ENCODE data around the gene MAMLD1. TPM values are rescaled to one million over a fixed set of nuclear protein-coding genes. Genes with fewer than 3 reads are reported as not detected.

Gene MAMLD1
- total and polyA plus RNA-seq, 9 of the 15 experiments (the other 6 are each of a cell fraction or from before 2014, with no cell fraction given): 0.12 to 0.18 TPM; not detected in 7

DNA sequence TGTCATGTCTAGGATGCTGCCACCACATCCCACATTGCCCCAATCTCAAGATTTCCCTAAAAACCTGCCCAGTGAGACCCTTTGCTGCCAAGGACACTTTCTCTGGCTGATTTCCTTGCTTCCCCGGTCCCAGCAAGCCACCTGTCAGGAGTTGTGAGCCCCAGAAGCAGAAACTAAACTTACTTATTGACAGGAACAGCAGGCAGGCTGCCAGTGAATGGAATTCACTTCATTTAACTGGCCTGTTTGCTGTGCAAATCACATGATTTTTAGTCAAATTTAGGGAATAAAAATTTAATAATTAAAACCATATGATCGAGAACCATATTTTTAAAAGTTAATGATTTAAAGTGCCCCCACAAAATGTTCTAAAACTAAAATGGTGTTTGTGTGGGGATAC lies 48.5 kb downstream of the MAMLD1 start (continued):
- no peak for TF ChIP-seq RBM39 (optimal IDR thresholded peaks at IDR 0.05; ENCODE audit: low read depth, low read length)
- TF ChIP-seq PHB (CRISPR knock-in tag; IDR thresholded peaks at IDR 0.05): no peak
- TF ChIP-seq, protein P1, sequence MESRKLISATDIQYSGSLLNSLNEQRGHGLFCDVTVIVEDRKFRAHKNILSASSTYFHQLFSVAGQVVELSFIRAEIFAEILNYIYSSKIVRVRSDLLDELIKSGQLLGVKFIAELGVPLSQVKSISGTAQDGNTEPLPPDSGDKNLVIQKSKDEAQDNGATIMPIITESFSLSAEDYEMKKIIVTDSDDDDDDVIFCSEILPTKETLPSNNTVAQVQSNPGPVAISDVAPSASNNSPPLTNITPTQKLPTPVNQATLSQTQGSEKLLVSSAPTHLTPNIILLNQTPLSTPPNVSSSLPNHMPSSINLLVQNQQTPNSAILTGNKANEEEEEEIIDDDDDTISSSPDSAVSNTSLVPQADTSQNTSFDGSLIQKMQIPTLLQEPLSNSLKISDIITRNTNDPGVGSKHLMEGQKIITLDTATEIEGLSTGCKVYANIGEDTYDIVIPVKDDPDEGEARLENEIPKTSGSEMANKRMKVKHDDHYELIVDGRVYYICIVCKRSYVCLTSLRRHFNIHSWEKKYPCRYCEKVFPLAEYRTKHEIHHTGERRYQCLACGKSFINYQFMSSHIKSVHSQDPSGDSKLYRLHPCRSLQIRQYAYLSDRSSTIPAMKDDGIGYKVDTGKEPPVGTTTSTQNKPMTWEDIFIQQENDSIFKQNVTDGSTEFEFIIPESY (CRISPR knock-in tag; IDR thresholded peaks at IDR 0.05): no peak
- TF ChIP-seq, protein P2, sequence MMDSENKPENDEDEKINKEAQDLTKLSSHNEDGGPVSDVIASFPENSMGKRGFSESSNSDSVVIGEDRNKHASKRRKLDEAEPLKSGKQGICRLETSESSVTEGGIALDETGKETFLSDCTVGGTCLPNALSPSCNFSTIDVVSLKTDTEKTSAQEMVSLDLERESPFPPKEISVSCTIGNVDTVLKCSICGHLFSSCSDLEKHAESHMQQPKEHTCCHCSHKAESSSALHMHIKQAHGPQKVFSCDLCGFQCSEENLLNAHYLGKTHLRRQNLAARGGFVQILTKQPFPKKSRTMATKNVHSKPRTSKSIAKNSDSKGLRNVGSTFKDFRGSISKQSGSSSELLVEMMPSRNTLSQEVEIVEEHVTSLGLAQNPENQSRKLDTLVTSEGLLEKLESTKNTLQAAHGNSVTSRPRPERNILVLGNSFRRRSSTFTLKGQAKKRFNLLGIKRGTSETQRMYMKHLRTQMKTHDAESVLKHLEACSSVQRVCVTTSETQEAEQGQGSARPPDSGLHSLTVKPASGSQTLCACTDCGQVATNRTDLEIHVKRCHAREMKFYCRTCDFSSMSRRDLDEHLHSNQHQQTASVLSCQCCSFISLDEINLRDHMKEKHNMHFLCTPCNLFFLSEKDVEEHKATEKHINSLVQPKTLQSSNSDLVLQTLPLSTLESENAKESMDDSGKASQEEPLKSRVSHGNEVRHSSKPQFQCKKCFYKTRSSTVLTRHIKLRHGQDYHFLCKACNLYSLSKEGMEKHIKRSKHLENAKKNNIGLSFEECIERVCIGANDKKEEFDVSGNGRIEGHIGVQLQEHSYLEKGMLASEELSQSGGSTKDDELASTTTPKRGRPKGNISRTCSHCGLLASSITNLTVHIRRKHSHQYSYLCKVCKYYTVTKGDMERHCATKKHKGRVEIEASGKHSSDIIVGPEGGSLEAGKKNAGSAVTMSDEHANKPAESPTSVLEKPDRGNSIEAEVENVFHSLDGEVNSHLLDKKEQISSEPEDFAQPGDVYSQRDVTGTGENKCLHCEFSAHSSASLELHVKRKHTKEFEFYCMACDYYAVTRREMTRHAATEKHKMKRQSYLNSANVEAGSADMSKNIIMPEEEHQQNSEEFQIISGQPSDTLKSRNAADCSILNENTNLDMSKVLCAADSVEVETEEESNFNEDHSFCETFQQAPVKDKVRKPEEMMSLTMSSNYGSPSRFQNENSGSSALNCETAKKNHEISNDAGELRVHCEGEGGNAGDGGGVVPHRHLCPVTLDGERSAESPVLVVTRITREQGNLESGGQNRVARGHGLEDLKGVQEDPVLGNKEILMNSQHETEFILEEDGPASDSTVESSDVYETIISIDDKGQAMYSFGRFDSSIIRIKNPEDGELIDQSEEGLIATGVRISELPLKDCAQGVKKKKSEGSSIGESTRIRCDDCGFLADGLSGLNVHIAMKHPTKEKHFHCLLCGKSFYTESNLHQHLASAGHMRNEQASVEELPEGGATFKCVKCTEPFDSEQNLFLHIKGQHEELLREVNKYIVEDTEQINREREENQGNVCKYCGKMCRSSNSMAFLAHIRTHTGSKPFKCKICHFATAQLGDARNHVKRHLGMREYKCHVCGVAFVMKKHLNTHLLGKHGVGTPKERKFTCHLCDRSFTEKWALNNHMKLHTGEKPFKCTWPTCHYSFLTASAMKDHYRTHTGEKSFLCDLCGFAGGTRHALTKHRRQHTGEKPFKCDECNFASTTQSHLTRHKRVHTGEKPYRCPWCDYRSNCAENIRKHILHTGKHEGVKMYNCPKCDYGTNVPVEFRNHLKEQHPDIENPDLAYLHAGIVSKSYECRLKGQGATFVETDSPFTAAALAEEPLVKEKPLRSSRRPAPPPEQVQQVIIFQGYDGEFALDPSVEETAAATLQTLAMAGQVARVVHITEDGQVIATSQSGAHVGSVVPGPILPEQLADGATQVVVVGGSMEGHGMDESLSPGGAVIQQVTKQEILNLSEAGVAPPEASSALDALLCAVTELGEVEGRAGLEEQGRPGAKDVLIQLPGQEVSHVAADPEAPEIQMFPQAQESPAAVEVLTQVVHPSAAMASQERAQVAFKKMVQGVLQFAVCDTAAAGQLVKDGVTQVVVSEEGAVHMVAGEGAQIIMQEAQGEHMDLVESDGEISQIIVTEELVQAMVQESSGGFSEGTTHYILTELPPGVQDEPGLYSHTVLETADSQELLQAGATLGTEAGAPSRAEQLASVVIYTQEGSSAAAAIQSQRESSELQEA (IDR thresholded peaks at IDR 0.05; ENCODE audit: low read depth): no peak
- TF ChIP-seq, protein P3, sequence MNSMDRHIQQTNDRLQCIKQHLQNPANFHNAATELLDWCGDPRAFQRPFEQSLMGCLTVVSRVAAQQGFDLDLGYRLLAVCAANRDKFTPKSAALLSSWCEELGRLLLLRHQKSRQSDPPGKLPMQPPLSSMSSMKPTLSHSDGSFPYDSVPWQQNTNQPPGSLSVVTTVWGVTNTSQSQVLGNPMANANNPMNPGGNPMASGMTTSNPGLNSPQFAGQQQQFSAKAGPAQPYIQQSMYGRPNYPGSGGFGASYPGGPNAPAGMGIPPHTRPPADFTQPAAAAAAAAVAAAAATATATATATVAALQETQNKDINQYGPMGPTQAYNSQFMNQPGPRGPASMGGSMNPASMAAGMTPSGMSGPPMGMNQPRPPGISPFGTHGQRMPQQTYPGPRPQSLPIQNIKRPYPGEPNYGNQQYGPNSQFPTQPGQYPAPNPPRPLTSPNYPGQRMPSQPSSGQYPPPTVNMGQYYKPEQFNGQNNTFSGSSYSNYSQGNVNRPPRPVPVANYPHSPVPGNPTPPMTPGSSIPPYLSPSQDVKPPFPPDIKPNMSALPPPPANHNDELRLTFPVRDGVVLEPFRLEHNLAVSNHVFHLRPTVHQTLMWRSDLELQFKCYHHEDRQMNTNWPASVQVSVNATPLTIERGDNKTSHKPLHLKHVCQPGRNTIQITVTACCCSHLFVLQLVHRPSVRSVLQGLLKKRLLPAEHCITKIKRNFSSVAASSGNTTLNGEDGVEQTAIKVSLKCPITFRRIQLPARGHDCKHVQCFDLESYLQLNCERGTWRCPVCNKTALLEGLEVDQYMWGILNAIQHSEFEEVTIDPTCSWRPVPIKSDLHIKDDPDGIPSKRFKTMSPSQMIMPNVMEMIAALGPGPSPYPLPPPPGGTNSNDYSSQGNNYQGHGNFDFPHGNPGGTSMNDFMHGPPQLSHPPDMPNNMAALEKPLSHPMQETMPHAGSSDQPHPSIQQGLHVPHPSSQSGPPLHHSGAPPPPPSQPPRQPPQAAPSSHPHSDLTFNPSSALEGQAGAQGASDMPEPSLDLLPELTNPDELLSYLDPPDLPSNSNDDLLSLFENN (IDR thresholded peaks at IDR 0.05; ENCODE audit: low read depth in 2 of 2, low read length in 2 of 2): no peak

Data from K562 (cell line).